Measurements from ENCODE around the gene MEGF11.

Gene MEGF11

DNA sequence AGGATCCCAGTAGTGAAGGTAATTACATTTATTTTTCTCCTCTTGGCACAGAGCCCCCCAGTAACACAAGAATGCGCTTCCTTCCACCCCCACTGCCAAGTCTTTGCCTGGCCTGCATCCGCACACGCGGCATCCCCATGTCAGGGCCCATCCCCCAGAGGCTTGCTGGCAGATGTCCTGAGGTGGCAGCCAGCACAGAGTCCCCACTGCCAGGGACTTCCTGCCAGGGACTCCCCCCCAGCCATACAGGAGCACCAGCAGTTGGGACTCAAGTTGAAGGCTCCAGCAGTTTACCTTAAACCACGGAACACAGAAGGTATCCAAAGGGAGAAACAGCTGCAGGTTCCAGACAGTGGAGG is 41.0 kb downstream of the MEGF11 start:
- no peaks in the 10 kb centered on the region for H3K4me1 Mint-ChIP-seq
- no peak overlapping the region for H3K4me3 Mint-ChIP-seq
- H3K9me3 Mint-ChIP-seq = peaks cover under 1% of the 10 kb centered on the region
- TF ChIP-seq, protein P1, sequence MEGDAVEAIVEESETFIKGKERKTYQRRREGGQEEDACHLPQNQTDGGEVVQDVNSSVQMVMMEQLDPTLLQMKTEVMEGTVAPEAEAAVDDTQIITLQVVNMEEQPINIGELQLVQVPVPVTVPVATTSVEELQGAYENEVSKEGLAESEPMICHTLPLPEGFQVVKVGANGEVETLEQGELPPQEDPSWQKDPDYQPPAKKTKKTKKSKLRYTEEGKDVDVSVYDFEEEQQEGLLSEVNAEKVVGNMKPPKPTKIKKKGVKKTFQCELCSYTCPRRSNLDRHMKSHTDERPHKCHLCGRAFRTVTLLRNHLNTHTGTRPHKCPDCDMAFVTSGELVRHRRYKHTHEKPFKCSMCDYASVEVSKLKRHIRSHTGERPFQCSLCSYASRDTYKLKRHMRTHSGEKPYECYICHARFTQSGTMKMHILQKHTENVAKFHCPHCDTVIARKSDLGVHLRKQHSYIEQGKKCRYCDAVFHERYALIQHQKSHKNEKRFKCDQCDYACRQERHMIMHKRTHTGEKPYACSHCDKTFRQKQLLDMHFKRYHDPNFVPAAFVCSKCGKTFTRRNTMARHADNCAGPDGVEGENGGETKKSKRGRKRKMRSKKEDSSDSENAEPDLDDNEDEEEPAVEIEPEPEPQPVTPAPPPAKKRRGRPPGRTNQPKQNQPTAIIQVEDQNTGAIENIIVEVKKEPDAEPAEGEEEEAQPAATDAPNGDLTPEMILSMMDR (IDR thresholded peaks at IDR 0.05; ENCODE audit: unreplicated experiment in 3 of 3) = no peak
- no peaks in the 10 kb centered on the region for H3K36me3 Mint-ChIP-seq (ENCODE audit: low read depth)
- H3K27ac Mint-ChIP-seq = no peak overlapping the region
- peaks cover 8% of the 10 kb centered on the region for H3K27me3 Mint-ChIP-seq (ENCODE audit: low read depth)

DNA sequence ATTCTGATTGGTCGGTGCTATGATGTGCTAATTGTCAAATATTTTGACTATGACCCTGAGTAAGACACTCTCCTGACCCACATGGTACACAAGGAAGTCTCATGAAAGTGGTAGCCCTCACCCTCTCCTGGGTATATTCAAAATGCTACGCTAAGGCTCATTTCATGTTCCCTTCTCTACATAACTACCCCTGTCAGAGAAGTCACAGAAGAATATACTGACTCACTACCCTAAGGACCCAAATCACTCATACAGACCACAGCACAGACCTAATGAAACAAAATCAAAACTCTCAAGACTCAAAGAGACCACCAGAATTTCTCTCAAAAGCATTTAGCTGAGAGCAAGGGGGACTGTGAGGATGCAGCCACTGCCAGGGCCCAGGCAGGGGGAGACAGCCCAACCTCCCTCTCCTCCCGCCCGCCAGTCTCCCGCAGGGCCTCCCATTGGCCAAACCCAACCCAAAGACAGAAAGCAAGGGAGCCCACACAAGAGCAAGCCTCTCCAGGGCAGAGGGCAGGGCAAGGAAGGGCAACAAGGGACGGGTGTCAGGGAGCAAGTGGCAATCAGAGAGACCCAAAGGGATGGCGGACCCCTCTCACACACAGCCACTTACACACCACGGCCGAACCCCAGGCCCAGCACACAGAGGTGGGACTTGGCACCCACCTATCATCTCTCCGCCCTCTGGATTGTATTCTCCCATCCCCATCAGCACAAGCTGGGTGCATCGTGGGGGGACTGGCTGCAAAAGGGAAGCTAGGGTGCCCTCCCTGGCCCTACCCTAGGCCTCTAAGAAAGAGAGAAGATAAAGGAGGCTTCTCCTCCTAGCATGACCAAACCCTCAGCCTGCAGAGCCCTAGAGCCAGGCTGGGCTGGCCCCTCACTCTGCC is 41.6 kb downstream of the MEGF11 start:
- peaks cover 8% of the 10 kb centered on the region for H3K27me3 Mint-ChIP-seq (ENCODE audit: low read depth)
- H3K4me1 Mint-ChIP-seq = no peaks in the 10 kb centered on the region
- no peaks in the 10 kb centered on the region for H3K36me3 Mint-ChIP-seq (ENCODE audit: low read depth)
- H3K9me3 Mint-ChIP-seq = peaks cover 6% of the 10 kb centered on the region
- no peak overlapping the region for H3K27ac Mint-ChIP-seq
- H3K4me3 Mint-ChIP-seq = no peak overlapping the region
- TF ChIP-seq, protein P1 (IDR thresholded peaks at IDR 0.05; ENCODE audit: unreplicated experiment in 3 of 3) = no peak

DNA sequence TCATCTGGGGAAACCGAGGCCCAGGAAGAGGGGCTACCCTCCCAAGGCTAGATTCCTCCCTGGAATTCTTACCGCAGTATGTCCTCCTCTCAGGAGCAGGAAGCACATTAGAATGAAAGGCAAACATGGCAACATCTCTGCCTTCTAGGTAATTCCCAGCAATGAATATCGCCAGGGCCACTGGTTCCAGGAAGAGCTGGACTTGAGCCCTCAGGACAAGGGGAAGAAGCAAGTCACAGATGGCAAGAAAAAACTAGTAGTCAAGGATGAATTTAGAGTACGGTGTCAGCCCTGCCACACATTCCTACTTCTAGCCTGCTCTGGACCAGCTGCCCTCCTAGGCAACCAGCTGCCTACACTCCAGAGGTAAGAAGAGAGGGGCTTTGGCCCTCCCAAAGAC is 42.9 kb downstream of the MEGF11 start:
- no peak overlapping the region for H3K27ac Mint-ChIP-seq
- no peaks in the 10 kb centered on the region for H3K36me3 Mint-ChIP-seq (ENCODE audit: low read depth)
- no peak overlapping the region for H3K4me3 Mint-ChIP-seq
- peaks cover 8% of the 10 kb centered on the region for H3K27me3 Mint-ChIP-seq (ENCODE audit: low read depth)
- TF ChIP-seq, protein P1 (IDR thresholded peaks at IDR 0.05; ENCODE audit: unreplicated experiment in 3 of 3) = no peak
- peaks cover 11% of the 10 kb centered on the region for H3K9me3 Mint-ChIP-seq
- H3K4me1 Mint-ChIP-seq = no peaks in the 10 kb centered on the region

DNA sequence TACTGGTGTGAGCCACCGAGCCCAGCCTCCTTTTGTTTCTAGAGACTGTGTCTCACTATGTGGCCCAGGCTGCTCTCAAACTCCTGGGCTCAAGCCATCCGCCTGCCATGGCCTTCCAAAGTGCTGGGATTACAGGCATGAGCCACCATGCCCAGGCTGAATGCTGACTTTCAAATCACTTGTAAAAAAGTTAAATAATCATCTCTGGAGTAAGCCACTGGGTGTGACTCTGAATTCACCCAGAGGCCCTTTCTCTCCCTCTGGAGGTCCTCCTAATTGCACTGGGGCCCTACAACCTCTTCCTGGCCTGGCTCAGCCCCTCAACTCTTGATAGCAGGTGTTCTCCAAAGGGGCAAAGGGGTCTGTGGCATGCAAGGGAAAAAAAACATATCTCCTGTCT is 54.8 kb downstream of the MEGF11 start:
- H3K27ac Mint-ChIP-seq = no peak overlapping the region
- no peaks in the 10 kb centered on the region for H3K4me1 Mint-ChIP-seq
- H3K9me3 Mint-ChIP-seq = no peaks in the 10 kb centered on the region
- TF ChIP-seq, protein P1 (IDR thresholded peaks at IDR 0.05; ENCODE audit: unreplicated experiment in 3 of 3) = no peak
- no peak overlapping the region for H3K4me3 Mint-ChIP-seq
- no peaks in the 10 kb centered on the region for H3K36me3 Mint-ChIP-seq (ENCODE audit: low read depth)
- H3K27me3 Mint-ChIP-seq (ENCODE audit: low read depth) = peaks cover 10% of the 10 kb centered on the region

- no peaks in the 10 kb centered on the region for H3K36me3 Mint-ChIP-seq (ENCODE audit: low read depth)
- no peaks in the 10 kb centered on the region for H3K4me1 Mint-ChIP-seq
- no peak overlapping the region for H3K27ac Mint-ChIP-seq
- H3K4me3 Mint-ChIP-seq = no peak overlapping the region
- no peaks in the 10 kb centered on the region for H3K9me3 Mint-ChIP-seq
- peaks cover 11% of the 10 kb centered on the region for H3K27me3 Mint-ChIP-seq (ENCODE audit: low read depth)
- TF ChIP-seq, protein P1 (IDR thresholded peaks at IDR 0.05; ENCODE audit: unreplicated experiment in 3 of 3) = no peak
Observed at GRCh38 chr15:66196602-66197001, 56.9 kb downstream of the MEGF11 start.
